DMS153 treated with DMSO at 0.1 percent for 48 hours (cell line): ENCODE results near the gene KEL.

Experiments used
- DNase-seq: peaks from one replicate; lab custom pipeline; 2025; ENCODE audit not compliant: unreplicated experiment; lab: John Stamatoyannopoulos, UW

KEL gene

DNA sequence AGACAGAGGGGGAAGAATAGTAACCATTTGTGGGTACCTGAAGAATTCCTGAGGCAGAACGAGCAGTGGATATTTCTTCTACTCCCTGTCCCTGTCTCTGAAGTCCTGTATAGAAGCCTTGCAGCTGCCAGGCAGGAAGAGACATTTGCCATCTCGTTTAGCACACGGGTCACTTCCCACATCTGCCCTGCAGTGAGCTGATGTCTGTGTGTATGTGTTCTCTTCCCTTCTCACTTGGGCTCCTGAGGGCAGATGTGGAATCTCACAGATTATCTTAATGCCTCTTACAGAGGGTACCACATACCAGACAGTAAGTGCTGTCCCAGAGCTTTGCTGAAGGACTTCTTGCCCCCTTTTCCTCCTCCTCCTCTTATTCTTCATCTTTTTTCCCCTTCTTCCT lies 62.5 kb downstream of the KEL start:
- DNase-seq = no peak

GRCh38 chr7:142898377-142899170 lies 63.6 kb downstream of the KEL start:
- DNase-seq = no peak

DNA sequence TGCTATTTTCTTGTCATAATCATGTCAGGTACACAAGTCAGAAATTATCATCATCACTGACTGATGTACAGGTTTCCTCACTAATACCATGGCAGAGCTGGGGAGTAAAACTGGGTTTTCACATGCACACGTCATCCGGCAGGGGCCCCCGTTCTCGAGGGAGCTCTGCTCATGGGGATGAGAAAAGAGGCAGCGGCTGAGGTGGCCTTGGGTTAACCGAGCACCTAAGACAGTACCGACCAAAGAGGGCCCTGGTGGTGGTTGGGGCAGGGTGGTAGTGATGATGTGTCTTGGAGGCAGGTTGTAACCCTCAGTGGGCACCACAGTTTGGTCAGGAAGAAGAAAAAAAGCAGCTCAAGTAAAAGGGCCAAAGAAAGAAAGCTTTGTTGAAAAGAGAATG lies 64.5 kb downstream of the KEL start:
- DNase-seq = no peak

GRCh38 chr7:142896741-142897379 lies 65.3 kb downstream of the KEL start:
- no peak for DNase-seq

DNA sequence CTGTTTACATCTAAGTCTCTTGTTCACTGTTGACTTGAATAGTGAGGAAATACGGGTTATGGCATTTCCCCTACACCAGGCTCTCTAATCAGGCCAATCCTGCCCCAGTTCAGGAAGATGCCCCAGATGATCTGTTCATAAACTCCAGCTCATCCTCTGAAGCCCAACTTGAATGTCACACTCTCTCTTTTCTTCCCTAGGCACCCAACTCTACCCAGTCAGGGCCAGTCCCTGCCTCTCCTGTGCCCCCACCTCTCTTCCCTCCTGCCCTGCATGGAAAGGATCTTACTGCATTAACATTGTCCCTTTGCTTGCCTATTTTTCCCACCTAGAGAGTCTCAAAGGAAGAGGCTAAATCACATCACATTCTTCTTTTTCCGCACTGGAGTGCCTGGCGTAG lies 66.0 kb downstream of the KEL start:
- DNase-seq = no peak

- DNase-seq = no peak
These were observed 67.1 kb downstream of the KEL start for GRCh38 chr7:142894985-142895593.

DNA sequence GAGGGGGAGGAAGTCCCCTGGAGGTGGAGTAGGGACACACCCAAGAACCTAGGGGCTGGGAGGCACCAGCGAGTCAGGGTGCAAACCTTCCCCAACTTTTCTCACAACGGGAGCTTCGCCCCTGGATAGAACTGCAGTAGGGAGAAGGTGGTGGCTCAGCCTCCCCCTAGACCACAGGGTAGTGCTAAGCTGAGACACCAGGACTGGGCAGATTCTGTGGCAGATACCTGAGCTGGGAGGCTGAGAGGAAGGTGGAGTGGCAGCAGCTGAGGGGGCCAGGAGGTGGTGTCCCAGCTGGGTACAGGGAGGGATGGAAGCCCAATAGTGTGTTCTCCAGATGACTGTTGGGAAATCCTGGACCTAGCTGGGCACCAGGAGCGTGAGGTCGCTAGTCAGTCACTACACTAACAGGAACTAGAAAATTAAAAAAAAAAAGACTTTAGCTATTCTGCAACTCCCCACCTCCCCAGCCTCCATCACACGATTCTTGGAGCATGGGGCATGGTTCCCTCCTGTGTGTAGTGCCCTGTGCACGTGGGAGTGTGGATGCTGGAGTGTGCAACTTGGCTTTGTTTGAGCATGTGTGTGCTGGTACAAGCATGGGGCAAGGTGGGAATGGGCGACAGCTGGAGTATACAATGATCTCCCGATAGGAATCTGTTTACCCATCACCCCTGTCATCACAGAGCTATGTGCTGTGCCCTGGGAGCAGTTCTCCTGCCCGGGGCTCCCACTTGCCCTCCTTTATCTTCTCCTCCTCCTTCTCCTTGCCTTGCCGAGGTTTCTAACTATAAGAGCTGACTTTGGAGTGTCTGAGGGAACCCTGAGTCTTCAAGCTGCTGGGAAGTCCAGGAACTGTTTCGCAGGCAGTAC lies 67.8 kb downstream of the KEL start:
- DNase-seq = no peak

GRCh38 chr7:142892951-142893350 lies 69.2 kb downstream of the KEL start:
- no peak for DNase-seq

- DNase-seq = no peak
These were observed 70.6 kb downstream of the KEL start for GRCh38 chr7:142891490-142892082.
